Epithelial cell of proximal tubule (primary cell): Measurements from ENCODE around the gene CCR2. TPM values are rescaled to one million over a fixed set of nuclear protein-coding genes. Genes with fewer than 3 reads are reported as not detected.

ENCODE experiments used
- DNase-seq: peaks from one replicate; pipeline ENCODE4 v3.0.0-alpha.2; 2011; ENCODE audit warnings: low read depth
- H3K4me3 ChIP-seq: 2 replicates; pipeline ENCODE4 v1.5.1; 2011; ENCODE audit warnings: low read depth, mild to moderate bottlenecking, low read length
- total RNA-seq: library from RNA; depleted of rRNA; stranded (reverse); fragments of >200 nt; gene quantifications from 2 replicates; pipeline ENCODE4 v1.2.3, GENCODE V29; 2015
- TF ChIP-seq, protein P1 (sequence below): conservative IDR thresholded peaks from 2 replicates; pipeline ENCODE4 v1.5.1; 2012; ENCODE audit warnings: low read depth, mild to moderate bottlenecking, low read length

CCR2 gene
- total RNA-seq, result not detected in 2 replicates

DNA sequence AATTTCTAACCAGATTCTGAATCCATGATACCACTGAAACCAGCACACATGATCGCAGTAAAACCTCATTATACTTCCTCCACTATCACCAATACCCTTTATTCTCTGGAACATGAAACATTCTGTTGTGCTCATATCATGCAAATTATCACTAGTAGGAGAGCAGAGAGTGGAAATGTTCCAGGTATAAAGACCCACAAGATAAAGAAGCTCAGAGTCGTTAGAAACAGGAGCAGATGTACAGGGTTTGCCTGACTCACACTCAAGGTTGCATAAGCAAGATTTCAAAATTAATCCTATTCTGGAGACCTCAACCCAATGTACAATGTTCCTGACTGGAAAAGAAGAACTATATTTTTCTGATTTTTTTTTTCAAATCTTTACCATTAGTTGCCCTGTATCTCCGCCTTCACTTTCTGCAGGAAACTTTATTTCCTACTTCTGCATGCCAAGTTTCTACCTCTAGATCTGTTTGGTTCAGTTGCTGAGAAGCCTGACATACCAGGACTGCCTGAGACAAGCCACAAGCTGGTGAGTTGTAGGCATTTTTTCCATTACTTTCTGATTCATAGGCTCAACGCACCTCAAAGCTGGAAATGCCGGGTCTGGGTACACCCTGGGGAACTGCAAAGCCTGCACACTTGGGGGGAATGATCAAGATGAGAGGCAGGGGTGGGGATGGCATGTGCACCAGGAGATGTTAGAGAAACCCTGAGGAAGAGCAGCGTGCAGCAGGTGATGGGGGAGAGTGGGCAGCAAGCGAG is at the start of gene CCR2:
TSS of gene CCR2 (plus strand) at position 465 of the 764 bp plus-strand sequence. CDS start 3,417 bp downstream, outside the sequence.
- no peak within 1 kb of the TSS for H3K4me3 ChIP-seq
- TF ChIP-seq, protein P1, sequence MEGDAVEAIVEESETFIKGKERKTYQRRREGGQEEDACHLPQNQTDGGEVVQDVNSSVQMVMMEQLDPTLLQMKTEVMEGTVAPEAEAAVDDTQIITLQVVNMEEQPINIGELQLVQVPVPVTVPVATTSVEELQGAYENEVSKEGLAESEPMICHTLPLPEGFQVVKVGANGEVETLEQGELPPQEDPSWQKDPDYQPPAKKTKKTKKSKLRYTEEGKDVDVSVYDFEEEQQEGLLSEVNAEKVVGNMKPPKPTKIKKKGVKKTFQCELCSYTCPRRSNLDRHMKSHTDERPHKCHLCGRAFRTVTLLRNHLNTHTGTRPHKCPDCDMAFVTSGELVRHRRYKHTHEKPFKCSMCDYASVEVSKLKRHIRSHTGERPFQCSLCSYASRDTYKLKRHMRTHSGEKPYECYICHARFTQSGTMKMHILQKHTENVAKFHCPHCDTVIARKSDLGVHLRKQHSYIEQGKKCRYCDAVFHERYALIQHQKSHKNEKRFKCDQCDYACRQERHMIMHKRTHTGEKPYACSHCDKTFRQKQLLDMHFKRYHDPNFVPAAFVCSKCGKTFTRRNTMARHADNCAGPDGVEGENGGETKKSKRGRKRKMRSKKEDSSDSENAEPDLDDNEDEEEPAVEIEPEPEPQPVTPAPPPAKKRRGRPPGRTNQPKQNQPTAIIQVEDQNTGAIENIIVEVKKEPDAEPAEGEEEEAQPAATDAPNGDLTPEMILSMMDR, result no peak
- no peak for DNase-seq

DNA sequence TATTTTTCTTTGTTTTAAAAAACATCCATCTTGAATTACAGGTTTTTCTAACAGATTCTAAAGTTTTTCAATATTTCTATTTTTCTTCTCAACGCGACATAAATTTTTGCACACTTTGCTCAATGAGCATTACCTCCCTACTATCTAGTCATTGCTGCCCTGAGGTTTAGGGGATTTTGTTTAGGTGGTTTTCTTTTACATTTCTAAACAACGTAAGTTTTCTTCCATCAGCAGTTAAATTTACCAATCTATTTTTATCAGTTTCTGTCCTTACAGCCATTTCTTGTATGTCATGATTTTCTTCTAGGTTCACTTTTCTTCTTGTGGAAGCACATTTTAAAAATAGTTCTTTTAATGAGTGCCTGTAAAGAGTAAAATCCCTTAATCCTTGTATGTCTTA is 49.2 kb upstream of the CCR2 start:
- DNase-seq, result no peak
- no peak overlapping the region for H3K4me3 ChIP-seq
- TF ChIP-seq, protein P1, result no peak

DNA sequence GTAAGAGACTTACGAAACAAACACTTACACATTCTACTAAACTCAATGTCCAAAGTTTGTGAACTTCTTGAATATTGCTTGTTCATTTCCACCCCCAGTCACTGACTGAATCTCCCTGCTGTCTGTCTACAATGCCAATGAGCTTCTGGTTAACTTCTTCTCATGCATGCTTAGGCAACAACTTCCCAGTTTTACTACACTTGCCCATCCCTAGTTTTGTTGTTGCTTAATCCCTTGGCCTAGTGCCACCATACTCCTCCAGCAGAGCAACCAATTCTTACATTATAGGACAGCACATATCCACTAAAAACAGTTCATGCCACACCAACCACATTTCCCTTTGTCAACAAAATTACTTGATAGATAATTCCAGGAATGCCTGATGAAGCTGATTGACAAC is 40.9 kb upstream of the CCR2 start:
- DNase-seq, result peak; percentile 36
- no peak overlapping the region for H3K4me3 ChIP-seq
- TF ChIP-seq, protein P1, result no peak

DNA sequence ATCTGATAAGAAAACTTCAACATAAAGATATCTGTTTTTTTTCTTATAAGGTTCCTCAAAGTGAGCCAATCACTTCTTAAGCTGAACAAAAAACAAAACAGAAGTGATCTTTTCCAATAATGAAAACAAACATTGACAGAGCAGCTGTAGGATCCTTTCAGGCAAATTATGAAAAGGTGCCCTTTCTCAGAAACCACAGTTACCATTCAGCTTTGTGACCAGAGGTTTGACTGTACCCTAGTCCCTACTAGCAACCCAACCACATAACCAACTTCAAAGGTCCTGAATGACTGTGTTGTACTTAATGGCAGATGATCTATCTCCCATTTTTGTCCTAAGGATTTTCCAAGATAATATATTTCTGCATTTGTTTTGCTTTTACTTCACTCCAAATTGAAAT is 39.4 kb upstream of the CCR2 start:
- H3K4me3 ChIP-seq, result no peak overlapping the region
- TF ChIP-seq, protein P1, result no peak
- DNase-seq, result no peak

DNA sequence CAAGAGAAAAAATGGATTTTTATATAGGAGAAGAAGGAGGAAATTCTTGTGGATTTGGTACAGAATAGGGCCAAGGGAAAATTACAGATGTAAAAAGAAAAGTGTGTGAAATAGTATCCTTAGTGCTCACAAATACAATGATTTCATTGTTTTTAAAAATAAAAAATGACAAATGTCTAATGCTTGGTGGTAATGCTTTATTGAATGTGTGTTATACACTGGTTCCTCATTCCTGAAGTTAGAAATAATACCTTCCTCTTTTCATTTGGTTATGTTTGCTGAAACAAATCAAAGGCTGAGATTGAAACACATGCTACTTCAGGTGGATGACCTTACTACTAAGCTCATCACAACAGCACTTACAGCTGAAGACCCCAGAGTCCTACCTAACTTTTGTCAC is 37.7 kb upstream of the CCR2 start:
- no peak for DNase-seq
- TF ChIP-seq, protein P1, result no peak
- H3K4me3 ChIP-seq, result no peak overlapping the region

DNA sequence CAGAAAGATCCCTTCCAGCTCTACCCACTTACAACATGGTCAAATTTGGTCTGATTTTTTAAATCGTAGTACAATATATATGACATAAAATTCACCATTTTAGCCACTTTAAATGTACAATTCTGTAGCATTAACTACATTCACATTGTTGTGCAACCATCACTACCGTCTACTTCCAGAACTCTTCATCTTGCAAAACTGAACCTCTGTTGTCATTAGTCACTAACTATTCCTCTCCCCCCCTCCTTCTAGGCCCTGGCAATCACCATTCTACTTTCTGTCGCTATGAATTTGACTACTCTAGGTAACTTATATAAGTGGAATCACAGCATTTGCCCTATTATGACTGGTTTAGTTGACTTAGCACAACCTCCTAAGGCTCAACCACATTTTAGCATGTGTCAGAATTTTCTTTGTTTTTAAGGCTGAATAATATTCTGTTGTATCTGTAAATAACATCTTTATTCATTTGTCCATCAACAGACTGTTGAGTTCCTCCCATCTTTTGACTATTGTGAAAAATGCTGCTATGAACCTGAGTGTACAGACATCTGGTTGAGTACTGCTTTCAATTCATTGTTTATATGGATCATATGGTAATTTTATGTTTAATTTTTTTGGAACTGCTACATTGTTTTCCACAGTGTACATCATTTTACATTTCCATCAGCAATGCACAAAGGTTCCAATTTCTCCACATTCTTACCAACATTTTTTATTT is 35.5 kb upstream of the CCR2 start:
- TF ChIP-seq, protein P1, result no peak
- no peak overlapping the region for H3K4me3 ChIP-seq
- no peak for DNase-seq
